A549 (cell line): ENCODE data around the gene TXNDC2. TPM values are rescaled to one million over a fixed set of nuclear protein-coding genes. Genes with fewer than 3 reads are reported as not detected.
"Not testable (repeated sequence)": the region's sequence is repeated elsewhere in the genome, so short reads cannot be mapped to it uniquely, and the experiment has no call there.

Source experiments
- ATAC-seq, 2 experiments: fragments of 200-7000 bp in 1 of 2; fragments of >200 bp in 1 of 2; cut with Nextera tagmentation in 1 of 2; cut with Tn5 transposase in 1 of 2; 3 replicates each; pipeline versions ENCODE4 v1.8.0 to v1.9.1; 2018 to 2020; ENCODE audit warnings: mild to moderate bottlenecking in 1 of 2, moderate library complexity in 1 of 2
- CTCF ChIA-PET: fragments of 300-600 bp; sonication (Branson Sonifier 250); formaldehyde crosslinking; extraction: SDS; loops from one replicate; lab custom pipeline; 2021; ENCODE audit warnings: antibody characterized with exemption, inconsistent platforms; lab: Yijun Ruan, JAX
- POLR2A ChIA-PET: fragments of 350-600 bp; formaldehyde crosslinking; extraction: SDS; loops from one replicate; lab custom pipeline; 2021; ENCODE audit warnings: antibody characterized with exemption, inconsistent platforms; lab: Yijun Ruan, JAX
- DNase-seq, 2 experiments: peaks; one replicate each; pipeline versions ENCODE4 v3.0.0 to v3.0.0-alpha.2; 2011 to 2016; ENCODE audit warnings: low read depth in 1 of 2, low spot score in 1 of 2
- FAIRE-seq: peaks from 2 replicates; lab custom pipeline; 2011; peaks lifted over from hg19 to GRCh38; lab: Jason Lieb, UNC
- H3K27ac ChIP-seq, 2 experiments: fragments of >200 bp; sonication (Bioruptor Twin); formaldehyde crosslinking; 3 replicates each; pipeline ENCODE4 v1.5.1; 2016 to 2017
- H3K4me1 ChIP-seq: fragments of >200 bp; sonication (Bioruptor Twin); formaldehyde crosslinking; 3 replicates; pipeline ENCODE4 v1.6.1; 2016
- H3K4me2 ChIP-seq: fragments of >200 bp; sonication (Bioruptor Twin); formaldehyde crosslinking; 3 replicates; pipeline ENCODE4 v1.6.1; 2016
- H3K4me3 ChIP-seq: fragments of >200 bp; sonication (Bioruptor Twin); formaldehyde crosslinking; 3 replicates; pipeline ENCODE4 v1.5.1; 2016
- H3K9me3 ChIP-seq: fragments of >200 bp; sonication (Bioruptor Twin); formaldehyde crosslinking; 3 replicates; pipeline ENCODE4 v1.6.1; 2016
- CBX2 ChIP-seq: fragments of 200-600 bp; sonication (generic); IDR thresholded peaks from 2 replicates; pipeline ENCODE4 v1.6.1; 2016; ENCODE audit warnings: low read depth, mild to moderate bottlenecking, borderline replicate concordance
- CHD2 ChIP-seq: fragments of 150-350 bp; IDR thresholded peaks from 2 replicates; pipeline ENCODE4 v1.6.1; 2014; ENCODE audit warnings: low read length; ENCODE audit not compliant: partially characterized antibody
- EHMT2 ChIP-seq: fragments of 200-600 bp; sonication (generic); IDR thresholded peaks from 2 replicates; pipeline ENCODE4 v1.6.1; 2016; ENCODE audit warnings: antibody characterized with exemption, low read depth, mild to moderate bottlenecking, moderate library complexity
- FOXS1 ChIP-seq: fragments of 250-450 bp; sonication (Bioruptor Pico); IDR thresholded peaks from 2 replicates; pipeline ENCODE4 v1.5.0; 2020; ENCODE audit warnings: mild to moderate bottlenecking, moderate library complexity
- GATA3 ChIP-seq: IDR thresholded peaks from 2 replicates; pipeline ENCODE4 v1.6.1; 2012; ENCODE audit warnings: borderline replicate concordance
- HES2 ChIP-seq: fragments of >200 bp; sonication (Bioruptor Twin); formaldehyde crosslinking; IDR thresholded peaks from 2 replicates; pipeline ENCODE4 v1.6.1; 2016
- KDM5A ChIP-seq: fragments of 200-600 bp; sonication (generic); IDR thresholded peaks from 2 replicates; pipeline ENCODE4 v1.6.1; 2016; ENCODE audit warnings: antibody characterized with exemption, mild to moderate bottlenecking
- MAX ChIP-seq: IDR thresholded peaks from 2 replicates; pipeline ENCODE4 v1.6.1; 2012
- MYC ChIP-seq: IDR thresholded peaks from 2 replicates; pipeline ENCODE4 v1.6.1; 2012; ENCODE audit warnings: mild to moderate bottlenecking, inconsistent platforms, low read length, improper control_type of control experiment, borderline replicate concordance
- NPAS2 ChIP-seq: fragments of 250-450 bp; sonication (Bioruptor Pico); IDR thresholded peaks from 2 replicates; pipeline ENCODE4 v1.8.0; 2022; ENCODE audit warnings: mild to moderate bottlenecking, moderate library complexity, borderline replicate concordance
- PBX3 ChIP-seq: IDR thresholded peaks from 2 replicates; pipeline ENCODE4 v1.6.1; 2012
- PHF8 ChIP-seq: fragments of 200-600 bp; sonication (generic); IDR thresholded peaks from 2 replicates; pipeline ENCODE4 v1.6.1; 2016; ENCODE audit warnings: low read depth, mild to moderate bottlenecking, antibody characterized with exemption, moderate library complexity, borderline replicate concordance
- RARB ChIP-seq: fragments of 250-450 bp; sonication (Bioruptor Pico); IDR thresholded peaks from 2 replicates; pipeline ENCODE4 v1.8.0; 2021; ENCODE audit warnings: mild to moderate bottlenecking, moderate library complexity
- RCOR1 ChIP-seq: fragments of 150-350 bp; IDR thresholded peaks from 2 replicates; pipeline ENCODE4 v1.6.1; 2014; ENCODE audit warnings: antibody characterized with exemption, low read length, low read depth
- REST ChIP-seq: fragments of 200-600 bp; sonication (generic); IDR thresholded peaks from 2 replicates; pipeline ENCODE4 v1.6.1; 2016; ENCODE audit warnings: antibody characterized with exemption, mild to moderate bottlenecking, moderate library complexity
- SREBF2 ChIP-seq: fragments of 450-650 bp; IDR thresholded peaks from 2 replicates; pipeline ENCODE4 v1.6.1; 2014; ENCODE audit warnings: mild to moderate bottlenecking, moderate library complexity
- ZC3H11A ChIP-seq: fragments of 450-650 bp; IDR thresholded peaks from 2 replicates; pipeline ENCODE4 v1.6.1; 2014; ENCODE audit warnings: antibody characterized with exemption, mild to moderate bottlenecking
- ZSCAN20 ChIP-seq: fragments of 250-450 bp; sonication (Bioruptor Pico); IDR thresholded peaks from 2 replicates; pipeline ENCODE4 v1.8.0; 2022; ENCODE audit warnings: mild to moderate bottlenecking, moderate library complexity
- WGBS: methylation state at CpG from one replicate; pipeline ENCODE4 v1.1.6; 2017; ENCODE audit errors: missing lambda C conversion rate; 5-methylcytosine and 5-hydroxymethylcytosine counted together
- polyA plus RNA-seq, 4 experiments: library from polyadenylated mRNA; depleted of rRNA in 3 of 4; stranded (reverse); fragments of >200 nt; fragmentation: RNase III in 1 of 4; extraction: RNeasy Plus Mini Kit Qiagen cat#74134 plus additional on column Dnase treatment in 1 of 4; gene quantifications; 2 replicates in 3 of 4; 3 replicates in 1 of 4; pipeline ENCODE4 v1.2.3, GENCODE V29; 2011 to 2017

The TXNDC2 gene
- polyA plus RNA-seq, 2 of the 4 experiments (the other 2 are of a cell fraction): 0.06 to 0.16 TPM

DNA sequence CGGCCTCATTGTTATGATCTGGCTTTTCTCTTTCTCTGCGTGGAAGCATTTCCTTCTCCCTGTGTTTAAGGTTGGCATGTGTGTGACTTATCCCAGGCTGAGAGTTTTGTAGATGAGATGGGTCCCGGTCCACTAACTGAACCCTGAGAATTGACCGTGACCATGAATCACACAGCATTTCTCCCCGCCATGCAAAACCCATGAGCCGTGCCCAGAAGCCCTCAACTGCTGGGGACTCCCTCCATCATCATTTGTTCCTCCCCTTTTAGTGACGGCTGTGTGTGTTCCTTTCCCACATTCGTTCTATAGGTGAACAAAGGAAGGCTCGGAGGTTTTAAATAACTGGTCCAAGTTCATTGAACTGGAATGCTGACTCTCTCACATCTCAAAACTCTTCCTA, 30.1 kb upstream of the TXNDC2 start (continued):
- TF ChIP-seq SREBF2 (no peak), NPAS2 (no peak)

DNA sequence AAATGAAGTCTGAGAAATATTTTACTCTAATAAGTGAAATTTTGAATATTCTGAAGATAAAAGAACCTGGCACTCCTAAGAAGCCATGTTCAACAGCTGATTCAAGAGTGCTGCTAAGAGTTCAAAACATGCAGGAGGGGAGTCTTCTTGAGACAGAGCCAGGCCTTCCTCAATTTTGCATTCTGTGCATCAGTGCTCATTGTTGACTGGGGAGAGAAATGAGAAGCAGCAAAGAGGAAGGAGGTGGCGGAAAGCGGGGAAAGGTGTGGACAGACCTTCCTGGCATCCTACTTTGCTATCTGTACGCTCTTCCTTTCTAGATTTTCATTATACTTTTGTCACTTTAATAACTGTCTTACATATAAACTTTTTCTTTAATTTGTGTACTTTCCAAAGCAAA, 29.7 kb upstream of the TXNDC2 start:
- H3K4me3 ChIP-seq: no peak overlapping the region
- no peak for TF ChIP-seq CBX2
- TF ChIP-seq MYC: no peak
- TF ChIP-seq RARB: no peak
- TF ChIP-seq PBX3: no peak
- peaks cover 12% of the 10 kb centered on the region; the same call in 2 of the 3 replicates for H3K4me1 ChIP-seq
- no peak overlapping the region for H3K4me2 ChIP-seq
- 94% methylated on average over 3 of the region's 3 CpGs for WGBS
- POLR2A ChIA-PET: no interaction called here
- peak overlapping the region; percentile 9 to 46; a peak in 1 of 6 replicates for H3K27ac ChIP-seq
- CTCF ChIA-PET: no interaction called here
- peaks cover 7% of the 10 kb centered on the region; the same call in 1 of the 3 replicates for H3K9me3 ChIP-seq
- ATAC-seq (no peak), FAIRE-seq (no peak), DNase-seq (no peak)

DNA sequence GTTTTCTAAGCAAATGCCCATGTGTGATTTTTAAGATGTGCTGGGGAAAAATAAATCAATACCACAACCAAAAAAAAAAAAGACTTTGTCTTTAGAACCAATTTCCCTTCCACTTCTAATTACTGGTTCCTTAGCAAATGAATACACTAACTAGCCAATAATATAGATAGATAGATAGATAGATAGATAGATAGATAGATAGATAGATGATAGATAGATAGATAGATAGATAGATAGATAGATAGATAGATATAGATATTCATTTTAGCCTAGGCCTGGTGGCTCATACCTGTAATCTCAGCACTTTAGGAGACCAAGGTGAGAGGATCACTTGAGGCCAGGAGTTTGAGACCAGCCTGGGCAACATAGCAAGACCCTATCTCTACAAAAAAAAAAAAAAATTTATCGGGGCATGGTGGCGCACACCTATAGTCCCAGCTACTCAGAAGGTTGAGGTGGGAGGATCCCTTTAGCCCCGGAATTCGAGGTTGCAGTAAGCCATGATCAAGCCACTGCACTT, 28.2 kb upstream of the TXNDC2 start:
- H3K27ac ChIP-seq, H3K9me3 ChIP-seq, H3K4me2 ChIP-seq, POLR2A ChIA-PET, ATAC-seq, FAIRE-seq, H3K4me3 ChIP-seq, DNase-seq: not testable (repeated sequence)
- H3K4me1 ChIP-seq: peaks cover 12% of the 10 kb centered on the region; the same call in 2 of the 3 replicates
- WGBS: 98% methylated on average over 4 of the region's 4 CpGs
- CTCF ChIA-PET: interaction anchor here (0.9 to 1.3 kb wide), 3 partner anchors 12 to 58 kb away, joined by 4 to 5 read pairs (median 4); no protein-coding TSS in a partner anchor

DNA sequence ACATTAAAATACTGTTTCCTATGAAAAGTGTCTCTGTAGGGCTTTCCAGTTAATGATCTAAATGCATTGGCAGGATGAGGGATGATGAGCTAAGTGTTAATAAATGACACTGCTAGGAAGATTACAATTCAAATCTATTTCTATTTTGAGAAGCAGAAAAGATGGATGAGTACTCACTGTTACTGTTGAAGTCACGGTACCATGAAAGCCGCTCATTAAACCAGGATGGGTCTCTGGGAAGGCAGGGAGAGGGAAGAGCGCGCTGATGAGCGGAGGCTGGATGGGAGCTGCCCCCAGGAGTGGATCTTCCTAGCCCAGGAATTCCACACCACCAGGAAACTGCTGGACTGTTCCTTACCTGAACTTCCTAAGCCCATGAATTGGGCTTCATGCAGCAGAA, 27.1 kb upstream of the TXNDC2 start:
- FAIRE-seq (no peak), DNase-seq (no peak), ATAC-seq (no peak)
- 96% methylated on average over 5 of the region's 5 CpGs for WGBS
- Histone ChIP-seq H3K9me3 (no peaks in the 10 kb centered on the region), H3K27ac (no peak overlapping the region), H3K4me3 (no peak overlapping the region), H3K4me2 (no peak overlapping the region), H3K4me1 (peaks cover 12% of the 10 kb centered on the region; the same call in 2 of the 3 replicates)
- ChIA-PET CTCF (interaction anchor here (0.8 to 1.3 kb wide), 4 partner anchors 11 to 59 kb away, joined by 3 to 5 read pairs (median 4); no protein-coding TSS in a partner anchor), POLR2A (no interaction called here)
- no peak for TF ChIP-seq PHF8
- TF ChIP-seq CHD2: no peak
- TF ChIP-seq ZSCAN20 (CRISPR knock-in tag): no peak
- TF ChIP-seq REST: no peak
- TF ChIP-seq HES2: no peak
- no peak for TF ChIP-seq EHMT2
- no peak for TF ChIP-seq RCOR1
- no peak for TF ChIP-seq GATA3
- no peak for TF ChIP-seq ZC3H11A
- TF ChIP-seq MAX: no peak
- TF ChIP-seq KDM5A: no peak
- TF ChIP-seq FOXS1 (CRISPR knock-in tag): no peak
